Liver (tissue), 9 donors: ENCODE data around the gene TREM2. TPM values are rescaled to one million over a fixed set of nuclear protein-coding genes. Genes with fewer than 3 reads are reported as not detected.

ENCODE experiments used
- DNase-seq: peaks from one replicate; pipeline ENCODE4 v3.0.0-alpha.2; 2017; ENCODE audit warnings: low spot score
- H3K27ac ChIP-seq, 2 donors: one replicate each; pipeline ENCODE4 v1.7.0; 2013; ENCODE audit warnings: inconsistent platforms in 2 of 2, low read length in 2 of 2, control low read depth in 1 of 2, low read depth in 1 of 2, mild to moderate bottlenecking in 1 of 2
- H3K27me3 ChIP-seq, 4 donors: one replicate each; pipeline versions ENCODE4 v1.6.1 to v1.7.0; 2013; ENCODE audit warnings: low read length in 3 of 4, inconsistent platforms in 1 of 4, mild to moderate bottlenecking in 1 of 4, moderate library complexity in 1 of 4; ENCODE audit not compliant: control insufficient read depth in 4 of 4, insufficient read depth in 4 of 4
- H3K36me3 ChIP-seq, 4 donors: one replicate each; pipeline versions ENCODE4 v1.6.1 to v1.7.0; 2013; ENCODE audit warnings: low read length in 3 of 4, mild to moderate bottlenecking in 3 of 4, low read depth in 1 of 4, moderate library complexity in 1 of 4; ENCODE audit not compliant: control insufficient read depth in 4 of 4, insufficient read depth in 3 of 4
- H3K4me1 ChIP-seq, 4 donors: one replicate each; pipeline versions ENCODE4 v1.6.1 to v1.7.0; 2013; ENCODE audit warnings: low read length in 3 of 4, mild to moderate bottlenecking in 3 of 4, moderate library complexity in 1 of 4; ENCODE audit not compliant: control insufficient read depth in 4 of 4, insufficient read depth in 4 of 4
- H3K4me3 ChIP-seq, 3 donors: one replicate each; pipeline versions ENCODE4 v1.6.1 to v1.7.0; 2013; ENCODE audit warnings: low read length in 3 of 3, control low read depth in 1 of 3, low read depth in 1 of 3, mild to moderate bottlenecking in 1 of 3
- H3K9ac ChIP-seq, 2 donors: one replicate each; pipeline ENCODE4 v1.7.0; 2013; ENCODE audit warnings: low read length in 2 of 2, mild to moderate bottlenecking in 2 of 2, moderate library complexity in 2 of 2, control low read depth in 1 of 2, low read depth in 1 of 2
- H3K9me3 ChIP-seq, 4 donors: one replicate each; pipeline versions ENCODE4 v1.6.1 to v1.7.0; 2013; ENCODE audit warnings: low read length in 3 of 4; ENCODE audit not compliant: control insufficient read depth in 4 of 4
- EGR1 ChIP-seq, 2 donors: IDR thresholded peaks; 2 replicates each; pipeline ENCODE4 v1.6.1; 2016 to 2018; ENCODE audit warnings: antibody characterized with exemption in 2 of 2, low read depth in 2 of 2
- FOXA1 ChIP-seq: IDR thresholded peaks from 2 replicates; pipeline ENCODE4 v1.6.1; 2016; ENCODE audit warnings: antibody characterized with exemption
- FOXA2 ChIP-seq: IDR thresholded peaks from 2 replicates; pipeline ENCODE4 v1.6.1; 2016; ENCODE audit warnings: antibody characterized with exemption
- GABPA ChIP-seq, 2 donors: IDR thresholded peaks in 1 of 2; conservative IDR thresholded peaks in 1 of 2; 2 replicates each; pipeline ENCODE4 v1.6.1; 2016; ENCODE audit warnings: antibody characterized with exemption in 2 of 2, mild to moderate bottlenecking in 1 of 2, moderate library complexity in 1 of 2
- HNF4A ChIP-seq, 2 donors: conservative IDR thresholded peaks; 2 replicates each; pipeline ENCODE4 v1.6.1; 2016; ENCODE audit warnings: antibody characterized with exemption in 2 of 2, mild to moderate bottlenecking in 2 of 2
- HNF4G ChIP-seq: IDR thresholded peaks from 2 replicates; pipeline ENCODE4 v1.6.1; 2016; ENCODE audit warnings: antibody characterized with exemption
- JUND ChIP-seq, 2 donors: IDR thresholded peaks; 2 replicates each; pipeline ENCODE4 v1.6.1; 2016; ENCODE audit warnings: antibody characterized with exemption in 2 of 2
- NR2F2 ChIP-seq: IDR thresholded peaks from 2 replicates; pipeline ENCODE4 v1.6.1; 2016; ENCODE audit warnings: antibody characterized with exemption
- RAD21 ChIP-seq, 2 donors: IDR thresholded peaks; 2 replicates each; pipeline ENCODE4 v1.6.1; 2016; ENCODE audit warnings: antibody characterized with exemption in 2 of 2, mild to moderate bottlenecking in 2 of 2
- RXRA ChIP-seq, 2 donors: IDR thresholded peaks; 2 replicates each; pipeline ENCODE4 v1.6.1; 2017 to 2018; ENCODE audit warnings: antibody characterized with exemption in 2 of 2, mild to moderate bottlenecking in 1 of 2
- SP1 ChIP-seq: IDR thresholded peaks from 2 replicates; pipeline ENCODE4 v1.6.1; 2018; ENCODE audit warnings: antibody characterized with exemption, mild to moderate bottlenecking
- TAF1 ChIP-seq: conservative IDR thresholded peaks from 2 replicates; pipeline ENCODE4 v1.6.1; 2016; ENCODE audit warnings: antibody characterized with exemption, mild to moderate bottlenecking
- YY1 ChIP-seq: IDR thresholded peaks from 2 replicates; pipeline ENCODE4 v1.6.1; 2016; ENCODE audit warnings: antibody characterized with exemption, mild to moderate bottlenecking
- WGBS: extraction: QIAGEN DNeasy Blood & Tissue Kit; methylation state at CpG from one replicate; pipeline ENCODE4 v1.1.7; 2013; 5-methylcytosine and 5-hydroxymethylcytosine counted together
- polyA plus RNA-seq, 2 donors: library from polyadenylated mRNA; stranded (reverse) in 1 of 2; unstranded in 1 of 2; fragments of 200-250 nt in 1 of 2; fragments of >200 nt in 1 of 2; fragmentation: Nextera tagmentation in 1 of 2; extraction: Ambion mirVana in 1 of 2; gene quantifications; one replicate each; pipeline versions ENCODE4 v1.2.1 to v1.2.3, GENCODE V29; 2013 to 2015
- total RNA-seq, 2 donors: library from RNA; depleted of rRNA; stranded (reverse); fragments of >200 nt; gene quantifications; one replicate each; pipeline ENCODE4 v1.2.3, GENCODE V29; 2014
- TF ChIP-seq, protein P1 (sequence below): IDR thresholded peaks from 2 replicates; pipeline ENCODE4 v1.6.1; 2016; ENCODE audit warnings: antibody characterized with exemption
- TF ChIP-seq, protein P2 (sequence below): fragments of 150-350 bp; IDR thresholded peaks from 2 replicates; pipeline ENCODE4 v1.5.1; 2017; ENCODE audit warnings: improper control_type of control experiment, low read depth, low read length; ENCODE audit not compliant: missing input control
- TF ChIP-seq, protein P3 (sequence below): IDR thresholded peaks from 2 replicates; pipeline ENCODE4 v1.6.1; 2016; ENCODE audit warnings: antibody characterized with exemption
- TF ChIP-seq, protein P4 (sequence below): IDR thresholded peaks from 2 replicates; pipeline ENCODE4 v1.6.1; 2016; ENCODE audit warnings: antibody characterized with exemption, mild to moderate bottlenecking
- TF ChIP-seq, protein P5 (sequence below): IDR thresholded peaks from 2 replicates; pipeline ENCODE4 v1.6.1; 2016; ENCODE audit warnings: antibody characterized with exemption
- donor health status: healthy.
- donor health status: healthy.
- donor health status: healthy.
- donor health status: healthy.
- donor health status: healthy.

TREM2 gene
- total and polyA plus RNA-seq, 4 donors = 0.18 to 0.90 TPM; not detected in 2

DNA sequence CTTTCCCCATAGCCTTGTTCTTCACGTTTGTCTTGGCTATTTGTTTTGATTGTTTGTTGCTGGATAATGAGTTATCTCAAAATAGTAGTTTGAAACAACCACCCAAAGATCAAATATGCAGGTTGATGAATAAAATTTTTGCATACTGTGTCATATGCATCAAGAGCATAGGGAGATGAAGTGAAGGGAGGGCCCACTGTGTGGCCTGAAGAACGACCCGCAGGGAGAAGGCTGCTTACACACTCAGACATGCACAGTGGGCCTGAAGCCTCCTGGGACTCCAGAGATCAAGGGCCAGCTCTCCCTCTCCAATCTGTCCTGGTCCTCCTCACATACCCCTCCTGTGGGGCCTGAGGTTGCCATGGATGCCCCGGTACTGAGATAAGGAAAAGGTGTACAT lies 16.2 kb upstream of the TREM2 start:
- DNase-seq = no peak
- Histone ChIP-seq H3K4me1 (no peaks in the 10 kb centered on the region), H3K27ac (no peak overlapping the region), H3K9ac (no peak overlapping the region), H3K9me3 (no peaks in the 10 kb centered on the region), H3K4me3 (no peak overlapping the region), H3K27me3 (no peaks in the 10 kb centered on the region), H3K36me3 (no peaks in the 10 kb centered on the region)
- 65% methylated on average over 4 of the region's 4 CpGs for WGBS
- no peak for TF ChIP-seq RXRA (IDR thresholded peaks at IDR 0.05)

DNA sequence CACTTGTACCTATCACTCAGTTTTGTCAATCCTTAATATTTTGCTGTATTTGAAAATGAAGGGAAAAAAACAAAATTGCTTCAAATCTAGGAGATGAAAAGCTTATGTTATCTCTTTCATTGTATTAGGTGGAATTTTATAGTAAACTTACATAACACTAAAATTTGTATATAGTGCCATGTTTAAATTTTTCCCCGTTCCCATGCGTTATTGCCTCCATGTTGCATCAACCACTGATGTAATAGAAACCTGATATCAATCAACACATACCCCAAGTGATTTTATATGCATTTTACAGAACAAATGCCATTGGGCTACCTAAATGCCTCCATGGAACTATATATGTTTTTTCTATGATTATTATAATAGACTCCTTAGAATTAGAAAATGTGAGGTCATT lies 14.8 kb upstream of the TREM2 start:
- Histone ChIP-seq H3K36me3 (no peaks in the 10 kb centered on the region), H3K4me1 (no peaks in the 10 kb centered on the region), H3K9me3 (no peaks in the 10 kb centered on the region), H3K27ac (no peak overlapping the region), H3K4me3 (no peak overlapping the region), H3K9ac (no peak overlapping the region), H3K27me3 (no peaks in the 10 kb centered on the region)
- TF ChIP-seq RXRA (IDR thresholded peaks at IDR 0.05) (no peak), RAD21 (IDR thresholded peaks at IDR 0.05) (no peak), HNF4A (conservative IDR thresholded peaks at IDR 0.05) (no peak), FOXA2 (no peak), TAF1 (no peak), GABPA (IDR thresholded peaks at IDR 0.05 in 1 of 2, conservative IDR thresholded peaks at IDR 0.05 in 1 of 2) (no peak), SP1 (no peak), YY1 (no peak), EGR1 (IDR thresholded peaks at IDR 0.05; ENCODE audit: low read depth in 2 of 2) (no peak), NR2F2 (no peak), HNF4G (no peak), JUND (IDR thresholded peaks at IDR 0.05) (no peak), FOXA1 (no peak)
- TF ChIP-seq, protein P1, sequence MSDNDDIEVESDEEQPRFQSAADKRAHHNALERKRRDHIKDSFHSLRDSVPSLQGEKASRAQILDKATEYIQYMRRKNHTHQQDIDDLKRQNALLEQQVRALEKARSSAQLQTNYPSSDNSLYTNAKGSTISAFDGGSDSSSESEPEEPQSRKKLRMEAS = no peak
- TF ChIP-seq, protein P2, sequence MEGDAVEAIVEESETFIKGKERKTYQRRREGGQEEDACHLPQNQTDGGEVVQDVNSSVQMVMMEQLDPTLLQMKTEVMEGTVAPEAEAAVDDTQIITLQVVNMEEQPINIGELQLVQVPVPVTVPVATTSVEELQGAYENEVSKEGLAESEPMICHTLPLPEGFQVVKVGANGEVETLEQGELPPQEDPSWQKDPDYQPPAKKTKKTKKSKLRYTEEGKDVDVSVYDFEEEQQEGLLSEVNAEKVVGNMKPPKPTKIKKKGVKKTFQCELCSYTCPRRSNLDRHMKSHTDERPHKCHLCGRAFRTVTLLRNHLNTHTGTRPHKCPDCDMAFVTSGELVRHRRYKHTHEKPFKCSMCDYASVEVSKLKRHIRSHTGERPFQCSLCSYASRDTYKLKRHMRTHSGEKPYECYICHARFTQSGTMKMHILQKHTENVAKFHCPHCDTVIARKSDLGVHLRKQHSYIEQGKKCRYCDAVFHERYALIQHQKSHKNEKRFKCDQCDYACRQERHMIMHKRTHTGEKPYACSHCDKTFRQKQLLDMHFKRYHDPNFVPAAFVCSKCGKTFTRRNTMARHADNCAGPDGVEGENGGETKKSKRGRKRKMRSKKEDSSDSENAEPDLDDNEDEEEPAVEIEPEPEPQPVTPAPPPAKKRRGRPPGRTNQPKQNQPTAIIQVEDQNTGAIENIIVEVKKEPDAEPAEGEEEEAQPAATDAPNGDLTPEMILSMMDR = no peak
- TF ChIP-seq, protein P3, sequence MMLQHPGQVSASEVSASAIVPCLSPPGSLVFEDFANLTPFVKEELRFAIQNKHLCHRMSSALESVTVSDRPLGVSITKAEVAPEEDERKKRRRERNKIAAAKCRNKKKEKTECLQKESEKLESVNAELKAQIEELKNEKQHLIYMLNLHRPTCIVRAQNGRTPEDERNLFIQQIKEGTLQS = no peak
- TF ChIP-seq, protein P4, sequence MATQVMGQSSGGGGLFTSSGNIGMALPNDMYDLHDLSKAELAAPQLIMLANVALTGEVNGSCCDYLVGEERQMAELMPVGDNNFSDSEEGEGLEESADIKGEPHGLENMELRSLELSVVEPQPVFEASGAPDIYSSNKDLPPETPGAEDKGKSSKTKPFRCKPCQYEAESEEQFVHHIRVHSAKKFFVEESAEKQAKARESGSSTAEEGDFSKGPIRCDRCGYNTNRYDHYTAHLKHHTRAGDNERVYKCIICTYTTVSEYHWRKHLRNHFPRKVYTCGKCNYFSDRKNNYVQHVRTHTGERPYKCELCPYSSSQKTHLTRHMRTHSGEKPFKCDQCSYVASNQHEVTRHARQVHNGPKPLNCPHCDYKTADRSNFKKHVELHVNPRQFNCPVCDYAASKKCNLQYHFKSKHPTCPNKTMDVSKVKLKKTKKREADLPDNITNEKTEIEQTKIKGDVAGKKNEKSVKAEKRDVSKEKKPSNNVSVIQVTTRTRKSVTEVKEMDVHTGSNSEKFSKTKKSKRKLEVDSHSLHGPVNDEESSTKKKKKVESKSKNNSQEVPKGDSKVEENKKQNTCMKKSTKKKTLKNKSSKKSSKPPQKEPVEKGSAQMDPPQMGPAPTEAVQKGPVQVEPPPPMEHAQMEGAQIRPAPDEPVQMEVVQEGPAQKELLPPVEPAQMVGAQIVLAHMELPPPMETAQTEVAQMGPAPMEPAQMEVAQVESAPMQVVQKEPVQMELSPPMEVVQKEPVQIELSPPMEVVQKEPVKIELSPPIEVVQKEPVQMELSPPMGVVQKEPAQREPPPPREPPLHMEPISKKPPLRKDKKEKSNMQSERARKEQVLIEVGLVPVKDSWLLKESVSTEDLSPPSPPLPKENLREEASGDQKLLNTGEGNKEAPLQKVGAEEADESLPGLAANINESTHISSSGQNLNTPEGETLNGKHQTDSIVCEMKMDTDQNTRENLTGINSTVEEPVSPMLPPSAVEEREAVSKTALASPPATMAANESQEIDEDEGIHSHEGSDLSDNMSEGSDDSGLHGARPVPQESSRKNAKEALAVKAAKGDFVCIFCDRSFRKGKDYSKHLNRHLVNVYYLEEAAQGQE = no peak
- TF ChIP-seq, protein P5, sequence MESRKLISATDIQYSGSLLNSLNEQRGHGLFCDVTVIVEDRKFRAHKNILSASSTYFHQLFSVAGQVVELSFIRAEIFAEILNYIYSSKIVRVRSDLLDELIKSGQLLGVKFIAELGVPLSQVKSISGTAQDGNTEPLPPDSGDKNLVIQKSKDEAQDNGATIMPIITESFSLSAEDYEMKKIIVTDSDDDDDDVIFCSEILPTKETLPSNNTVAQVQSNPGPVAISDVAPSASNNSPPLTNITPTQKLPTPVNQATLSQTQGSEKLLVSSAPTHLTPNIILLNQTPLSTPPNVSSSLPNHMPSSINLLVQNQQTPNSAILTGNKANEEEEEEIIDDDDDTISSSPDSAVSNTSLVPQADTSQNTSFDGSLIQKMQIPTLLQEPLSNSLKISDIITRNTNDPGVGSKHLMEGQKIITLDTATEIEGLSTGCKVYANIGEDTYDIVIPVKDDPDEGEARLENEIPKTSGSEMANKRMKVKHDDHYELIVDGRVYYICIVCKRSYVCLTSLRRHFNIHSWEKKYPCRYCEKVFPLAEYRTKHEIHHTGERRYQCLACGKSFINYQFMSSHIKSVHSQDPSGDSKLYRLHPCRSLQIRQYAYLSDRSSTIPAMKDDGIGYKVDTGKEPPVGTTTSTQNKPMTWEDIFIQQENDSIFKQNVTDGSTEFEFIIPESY = no peak
- WGBS = 92% methylated on average over 2 of the region's 2 CpGs
- no peak for DNase-seq
